HepG2 (cell line): ENCODE data around the gene ST6GALNAC6. TPM values are rescaled to one million over a fixed set of nuclear protein-coding genes. Genes with fewer than 3 reads are reported as not detected.

Experiments
- ARID3A ChIP-seq: IDR thresholded peaks from 2 replicates; pipeline ENCODE4 v1.6.1; 2012; ENCODE audit warnings: low read depth, low read length, improper control_type of control experiment
- BATF2 ChIP-seq: sonication (generic); formaldehyde crosslinking; IDR thresholded peaks from 2 replicates; pipeline ENCODE4 v1.8.0; 2022; ENCODE audit warnings: mild to moderate bottlenecking, missing genetic modification reagents, moderate library complexity
- CCAR2 ChIP-seq: fragments of 200-400 bp; formaldehyde crosslinking; optimal IDR thresholded peaks from 2 replicates; pipeline ENCODE3; 2018; ENCODE audit warnings: low read depth, mild to moderate bottlenecking, low read length, moderate library complexity
- HNRNPLL ChIP-seq: fragments of 200-400 bp; formaldehyde crosslinking; IDR thresholded peaks from 2 replicates; pipeline ENCODE4 v1.6.1; 2017; ENCODE audit warnings: mild to moderate bottlenecking, low read depth, low read length; ENCODE audit not compliant: poor library complexity, severe bottlenecking
- HOXA3 ChIP-seq: sonication (generic); formaldehyde crosslinking; IDR thresholded peaks from 2 replicates; pipeline ENCODE4 v1.5.0; 2020; ENCODE audit warnings: missing genetic modification reagents
- HOXA5 ChIP-seq: sonication (generic); formaldehyde crosslinking; IDR thresholded peaks from 2 replicates; pipeline ENCODE4 v1.4.0; 2020; ENCODE audit warnings: missing genetic modification reagents
- ISL2 ChIP-seq: sonication (generic); formaldehyde crosslinking; IDR thresholded peaks from 2 replicates; pipeline ENCODE4 v1.5.0; 2020; ENCODE audit warnings: missing genetic modification reagents
- MLLT10 ChIP-seq: sonication (generic); formaldehyde crosslinking; IDR thresholded peaks from 2 replicates; pipeline ENCODE4 v1.4.0; 2020; ENCODE audit warnings: missing genetic modification reagents
- PPARG ChIP-seq: conservative IDR thresholded peaks from 2 replicates; pipeline ENCODE4 v1.6.1; 2016; ENCODE audit warnings: missing biosample characterization, missing genetic modification reagents
- SMAD9 ChIP-seq: sonication (generic); formaldehyde crosslinking; IDR thresholded peaks from 2 replicates; pipeline ENCODE4 v1.5.1; 2020; ENCODE audit warnings: mild to moderate bottlenecking, missing genetic modification reagents
- SOX6 ChIP-seq, 2 experiments: fragments of 450-650 bp in 1 of 2; sonication (generic) in 1 of 2; formaldehyde crosslinking in 1 of 2; IDR thresholded peaks; 2 replicates each; pipeline versions ENCODE4 v1.4.0 to v1.6.1; 2017 to 2020; ENCODE audit warnings: antibody characterized with exemption in 1 of 2, mild to moderate bottlenecking in 1 of 2, missing genetic modification reagents in 1 of 2
- SRSF1 ChIP-seq: fragments of 200-400 bp; formaldehyde crosslinking; optimal IDR thresholded peaks from 2 replicates; pipeline ENCODE3; 2017; ENCODE audit warnings: mild to moderate bottlenecking, low read depth, low read length, moderate library complexity
- SRY ChIP-seq: sonication (generic); formaldehyde crosslinking; IDR thresholded peaks from 2 replicates; pipeline ENCODE4 v1.8.0; 2022; ENCODE audit warnings: mild to moderate bottlenecking, missing genetic modification reagents
- SSRP1 ChIP-seq: IDR thresholded peaks from 2 replicates; pipeline ENCODE4 v1.6.1; 2016; ENCODE audit warnings: control low read depth
- ZBTB26 ChIP-seq: IDR thresholded peaks from 2 replicates; pipeline ENCODE4 v1.6.1; 2016; ENCODE audit warnings: missing compliant biosample characterization, missing genetic modification reagents, borderline replicate concordance
- ZBTB8A ChIP-seq: sonication (generic); formaldehyde crosslinking; IDR thresholded peaks from 2 replicates; pipeline ENCODE4 v1.4.0; 2020; ENCODE audit warnings: mild to moderate bottlenecking, low read depth, missing genetic modification reagents, borderline replicate concordance
- ZFP36L1 ChIP-seq: sonication (generic); formaldehyde crosslinking; IDR thresholded peaks from 2 replicates; pipeline ENCODE4 v1.8.0; 2022; ENCODE audit warnings: mild to moderate bottlenecking, missing genetic modification reagents, moderate library complexity
- ZKSCAN1 ChIP-seq: fragments of 150-350 bp; IDR thresholded peaks from 2 replicates; pipeline ENCODE4 v1.6.1; 2014; ENCODE audit warnings: low read length
- ZNF234 ChIP-seq: sonication (generic); formaldehyde crosslinking; conservative IDR thresholded peaks from 2 replicates; pipeline ENCODE4 v1.5.1; 2020; ENCODE audit warnings: mild to moderate bottlenecking, missing genetic modification reagents
- ZNF468 ChIP-seq: sonication (generic); formaldehyde crosslinking; IDR thresholded peaks from 2 replicates; pipeline ENCODE4 v1.8.0; 2022; ENCODE audit warnings: mild to moderate bottlenecking, moderate library complexity, missing genetic modification reagents
- ZNF496 ChIP-seq: sonication (generic); formaldehyde crosslinking; IDR thresholded peaks from 2 replicates; pipeline ENCODE4 v1.8.1; 2023; ENCODE audit warnings: mild to moderate bottlenecking, moderate library complexity, missing genetic modification reagents; ENCODE audit not compliant: insufficient replicate concordance
- ZNF577 ChIP-seq: sonication (generic); formaldehyde crosslinking; IDR thresholded peaks from 2 replicates; pipeline ENCODE4 v1.4.0; 2020; ENCODE audit warnings: mild to moderate bottlenecking, low read depth, missing genetic modification reagents, borderline replicate concordance
- ZNF710 ChIP-seq: sonication (generic); formaldehyde crosslinking; IDR thresholded peaks from 2 replicates; pipeline ENCODE4 v1.5.0; 2020; ENCODE audit warnings: mild to moderate bottlenecking, missing genetic modification reagents, borderline replicate concordance
- ZNF768 ChIP-seq: sonication (generic); formaldehyde crosslinking; IDR thresholded peaks from 2 replicates; pipeline ENCODE4 v1.4.0; 2020; ENCODE audit warnings: missing genetic modification reagents
- ZNF790 ChIP-seq: sonication (generic); formaldehyde crosslinking; IDR thresholded peaks from 2 replicates; pipeline ENCODE4 v1.8.0; 2022; ENCODE audit warnings: missing genetic modification reagents, mild to moderate bottlenecking, borderline replicate concordance
- ZNF891 ChIP-seq: sonication (generic); formaldehyde crosslinking; IDR thresholded peaks from 2 replicates; pipeline ENCODE4 v1.5.0; 2020; ENCODE audit warnings: mild to moderate bottlenecking, missing genetic modification reagents
- polyA plus RNA-seq, 8 experiments: library from polyadenylated mRNA; depleted of rRNA in 3 of 8; stranded (reverse) in 7 of 8; unstranded in 1 of 8; fragments of >200 nt; fragmentation: Illumina TruSeq in 4 of 8; extraction: Trizol in 4 of 8; gene quantifications; 2 replicates each; pipeline versions ENCODE4 v1.2.1 to v1.2.3, GENCODE V29; 2011 to 2016; ENCODE audit warnings: low read depth in 4 of 8, missing spikeins in 1 of 8, mixed read lengths in 1 of 8; ENCODE audit not compliant: insufficient read depth in 1 of 8
- total RNA-seq, 5 experiments: library from RNA; depleted of rRNA; stranded (reverse); fragments of >200 nt; fragmentation: Illumina TruSeq; extraction: Trizol; gene quantifications; 2 replicates each; pipeline ENCODE4 v1.2.3, GENCODE V29; 2016; ENCODE audit warnings: low read depth in 1 of 5

Gene ST6GALNAC6
- total and polyA plus RNA-seq, 2 of the 13 experiments (the other 11 are each of a cell fraction or from before 2014, with no cell fraction given): 18.5 to 65.4 TPM

- TF ChIP-seq PPARG (CRISPR knock-in tag): 0 out of 2 replicates have a peak, but pooled peaks have one; percentile 21
- no peak for TF ChIP-seq SMAD9
- TF ChIP-seq HOXA3 (CRISPR knock-in tag): no peak; the same call in 1 of the 2 replicates
- no peak for TF ChIP-seq ISL2 (CRISPR knock-in tag)
- no peak for TF ChIP-seq CCAR2
- no peak for TF ChIP-seq ZNF577 (CRISPR knock-in tag)
- no peak for TF ChIP-seq ZNF790
- no peak for TF ChIP-seq ARID3A
- no peak for TF ChIP-seq SRY (CRISPR knock-in tag)
- TF ChIP-seq SRSF1: no peak
- TF ChIP-seq ZNF496: no peak
- 0 out of 2 replicates have a peak, but pooled peaks have one; percentile 26 for TF ChIP-seq ZNF891 (CRISPR knock-in tag)
- TF ChIP-seq ZNF468: no peak
- TF ChIP-seq ZBTB8A (CRISPR knock-in tag): no peak
- TF ChIP-seq HOXA5 (CRISPR knock-in tag): no peak
- no peak for TF ChIP-seq BATF2 (CRISPR knock-in tag)
- TF ChIP-seq ZKSCAN1: no peak
- no peak for TF ChIP-seq ZFP36L1 (CRISPR knock-in tag)
- no peak for TF ChIP-seq HNRNPLL
- TF ChIP-seq ZNF710: 0 out of 2 replicates have a peak, but pooled peaks have one; percentile 70
- TF ChIP-seq MLLT10 (CRISPR knock-in tag): no peak
- no peak for TF ChIP-seq ZNF234
- no peak for TF ChIP-seq SSRP1 (CRISPR knock-in tag)
- TF ChIP-seq SOX6 (IDR thresholded peaks at IDR 0.05): no peak
- no peak for TF ChIP-seq SOX6 (CRISPR knock-in tag; IDR thresholded peaks at IDR 0.05)
- peak; percentile 68 for TF ChIP-seq ZNF768 (CRISPR knock-in tag)
- TF ChIP-seq ZBTB26 (CRISPR knock-in tag): no peak
Measured at GRCh38 chr9:127898433-127899127, 823 bp downstream of the ST6GALNAC6 start (continued).
